Stimulated activated CD8-positive, alpha-beta memory T cell treated with anti-CD3 and anti-CD28 coated beads, Interleukin-15, amount 100 ng/mL, for 1 hour (primary cell): ENCODE data around the gene COBLL1.
"Not testable (repeated sequence)": the region's sequence is repeated elsewhere in the genome, so short reads cannot be mapped to it uniquely, and the experiment has no call there.

Experiments
- DNase-seq: peaks from one replicate; pipeline ENCODE4 v3.0.0-alpha.2; 2020; ENCODE audit warnings: low read depth

Gene COBLL1

GRCh38 chr2:164710837-164711765 is 130.5 kb downstream of the COBLL1 start:
- DNase-seq, result no peak

- not testable (repeated sequence) for DNase-seq
Observed at GRCh38 chr2:164710252-164710836, 131.3 kb downstream of the COBLL1 start.

- no peak for DNase-seq
Observed at GRCh38 chr2:164706522-164706921, 135.1 kb downstream of the COBLL1 start.

DNA sequence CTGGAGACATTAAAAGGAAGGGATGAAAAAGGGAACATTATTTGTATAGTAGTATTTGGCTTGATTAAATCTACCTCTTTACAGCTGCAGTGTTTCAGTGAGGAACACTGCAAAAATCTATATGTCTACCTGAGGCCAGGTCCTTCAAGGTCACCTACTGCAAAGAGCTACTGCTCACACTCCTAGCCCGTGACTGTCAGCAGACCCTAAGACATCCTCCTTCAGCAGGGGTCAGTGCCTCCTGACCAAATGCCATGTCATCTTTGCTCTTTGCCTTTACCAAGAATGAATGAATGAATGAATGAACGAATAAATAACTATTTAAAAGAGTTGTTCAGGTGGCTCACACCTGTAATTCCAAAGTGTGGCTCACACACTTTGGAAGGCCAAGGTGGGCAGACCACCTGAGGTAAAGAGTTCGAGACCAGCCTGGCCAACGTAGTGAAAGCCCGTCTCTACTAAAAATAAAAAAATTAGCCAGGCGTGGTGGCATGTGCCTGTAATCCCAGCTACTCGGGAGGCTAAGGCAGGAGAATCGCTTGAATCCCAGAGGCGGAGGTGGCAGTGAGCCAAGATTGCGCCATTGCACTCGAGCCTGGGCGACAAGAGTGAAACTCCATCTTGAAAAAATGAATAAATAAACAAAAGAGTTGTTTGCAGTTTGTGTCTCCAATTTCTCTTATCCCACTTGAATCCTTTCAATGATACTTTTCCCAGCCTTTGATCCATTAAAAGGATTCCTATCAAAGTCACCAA is 136.0 kb downstream of the COBLL1 start:
- DNase-seq, result no peak

DNA sequence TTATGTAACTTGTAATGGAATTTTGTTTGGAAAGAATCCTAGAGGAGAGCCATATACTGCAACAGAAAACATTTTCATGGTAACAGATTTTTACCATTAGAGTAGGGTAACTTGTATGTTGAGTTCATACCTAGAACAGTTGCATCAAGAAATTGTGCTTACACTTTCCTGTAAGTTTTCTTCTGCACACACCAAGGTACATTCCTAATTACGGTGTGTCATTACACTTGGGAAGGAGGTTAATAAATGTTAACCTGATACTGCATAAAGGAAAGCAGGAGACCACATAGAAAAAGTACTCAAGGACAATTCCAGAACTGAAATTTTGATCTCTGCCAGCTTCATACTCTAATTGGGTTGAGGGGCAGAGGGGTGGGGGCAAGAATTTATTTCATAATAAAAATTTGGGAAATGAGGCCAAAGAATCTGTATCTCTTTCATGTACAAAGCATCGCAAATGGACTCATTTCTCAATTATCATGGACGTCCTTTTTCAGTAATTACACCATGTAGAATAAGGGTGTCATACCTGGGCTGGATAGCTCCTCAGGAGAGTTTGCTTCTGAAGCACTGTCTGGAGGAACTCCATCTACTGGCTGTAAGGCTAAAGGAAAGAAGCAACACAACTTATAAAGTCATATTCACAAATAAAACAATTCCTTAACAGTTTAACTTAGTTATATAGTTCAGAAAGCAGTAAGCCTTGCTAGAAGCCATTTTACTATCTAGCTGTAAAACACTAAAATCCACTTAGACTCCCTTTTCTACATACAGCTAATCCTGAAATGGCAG is 137.5 kb downstream of the COBLL1 start:
- no peak for DNase-seq

DNA sequence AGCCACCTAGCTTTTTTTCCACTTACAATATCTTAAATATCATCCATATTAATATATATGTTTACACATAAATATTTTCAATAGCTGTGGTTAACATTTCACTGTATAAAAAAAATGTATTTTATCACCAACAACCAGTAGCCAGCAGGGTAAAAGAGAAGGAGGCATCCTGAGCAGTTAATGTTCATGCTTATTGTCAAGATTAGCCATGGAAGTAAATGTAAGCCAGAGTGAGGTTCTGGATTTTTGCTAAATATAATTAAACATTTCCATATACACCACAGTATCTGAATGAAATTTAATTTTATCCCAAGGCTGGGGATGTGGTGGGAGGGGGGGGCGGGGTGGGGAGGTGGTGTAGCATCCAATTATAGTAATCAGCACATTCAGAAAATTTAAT is 140.1 kb downstream of the COBLL1 start:
- DNase-seq, result no peak

GRCh38 chr2:164700390-164700789 is 141.2 kb downstream of the COBLL1 start:
- DNase-seq, result no peak

DNA sequence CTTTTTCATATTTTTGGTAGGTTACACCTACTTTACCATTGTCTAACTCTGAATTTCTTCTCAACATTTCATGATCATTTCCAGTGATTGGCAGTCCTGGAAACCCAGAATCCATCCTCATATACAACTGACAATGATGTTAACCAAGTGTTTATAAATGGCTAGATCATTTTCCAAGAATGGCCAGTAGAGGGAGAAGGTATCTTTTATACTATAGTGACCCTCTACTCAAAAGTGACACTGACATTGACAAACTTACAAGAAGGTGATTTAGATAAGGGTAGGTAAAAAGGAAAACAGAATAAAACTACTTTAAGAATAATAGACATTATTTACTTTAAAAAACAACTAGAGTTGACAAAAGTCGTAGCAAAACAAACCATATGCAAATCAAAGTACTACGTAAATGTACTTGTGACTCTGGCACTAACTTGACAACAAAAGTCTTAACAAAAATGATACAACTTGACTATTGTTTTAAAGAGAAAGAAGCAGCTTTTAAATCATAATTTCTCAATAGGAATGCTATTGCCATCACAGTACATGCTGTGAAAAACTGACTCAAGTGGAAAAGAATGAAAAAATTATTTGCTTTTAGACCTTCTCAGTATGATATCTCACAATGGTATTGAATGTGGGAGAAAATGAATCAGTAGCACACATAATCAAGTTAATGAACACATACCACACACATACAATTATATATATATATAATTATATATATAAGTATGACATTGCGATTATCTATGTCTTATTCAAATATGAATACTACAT is 143.7 kb downstream of the COBLL1 start:
- no peak for DNase-seq

DNA sequence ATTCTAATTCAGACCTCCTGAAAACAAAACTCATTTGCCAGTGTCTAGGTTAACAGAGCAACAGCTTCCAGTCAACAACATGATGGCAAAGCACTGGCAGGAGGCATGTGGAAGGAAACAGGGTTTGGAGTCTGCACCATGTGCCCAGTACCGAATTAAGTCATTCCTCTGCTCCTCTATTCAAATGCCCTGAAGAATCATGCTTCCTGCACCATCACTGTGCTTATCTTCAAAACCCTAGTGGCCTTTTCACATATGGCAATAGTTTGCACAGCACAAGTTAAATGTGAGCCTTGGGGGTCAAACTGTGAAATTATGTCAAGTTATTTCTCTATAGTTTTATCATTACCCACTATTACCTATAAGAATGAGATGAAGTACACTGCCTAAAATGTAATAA is 145.0 kb downstream of the COBLL1 start:
- DNase-seq, result no peak

- DNase-seq, result no peak
Observed at GRCh38 chr2:164694275-164694695, 147.3 kb downstream of the COBLL1 start.

GRCh38 chr2:164693834-164694233 is 147.8 kb downstream of the COBLL1 start:
- no peak for DNase-seq

DNA sequence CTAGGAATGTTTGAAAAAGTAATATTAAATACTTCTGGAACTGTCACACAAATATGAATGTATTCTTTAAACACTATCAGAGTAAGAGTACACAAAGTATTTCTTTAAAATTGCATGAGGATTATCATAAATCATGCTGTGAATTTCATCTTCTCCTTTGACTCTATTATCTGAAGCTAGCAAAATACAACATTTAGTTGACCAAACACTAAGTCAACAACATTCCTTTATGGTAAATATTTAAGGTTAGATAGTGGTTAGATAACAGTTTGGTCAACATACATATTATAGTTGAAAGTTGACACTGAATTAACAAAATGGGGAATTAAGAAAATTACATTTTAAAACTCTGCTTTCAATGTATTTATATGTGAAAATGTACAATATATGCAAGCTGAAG is 148.2 kb downstream of the COBLL1 start:
- no peak for DNase-seq

DNA sequence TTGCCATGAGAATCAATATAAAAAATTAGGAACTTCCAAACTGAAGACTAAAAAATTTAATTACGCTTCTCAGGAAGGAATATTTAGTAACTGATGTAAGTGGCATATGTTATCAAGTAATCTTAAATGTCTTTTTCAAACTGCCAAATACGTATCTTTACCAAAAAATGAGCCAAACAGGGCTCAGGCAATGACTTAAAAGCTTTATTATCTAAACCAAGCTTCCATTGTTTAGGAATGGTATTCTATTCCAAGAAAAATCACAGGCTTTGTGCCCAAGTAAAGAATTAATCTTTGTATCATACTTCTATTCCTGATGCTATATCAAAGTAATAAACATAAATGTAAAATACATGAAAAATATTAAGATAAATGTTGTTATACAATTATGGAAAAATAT is 148.7 kb downstream of the COBLL1 start:
- no peak for DNase-seq

DNA sequence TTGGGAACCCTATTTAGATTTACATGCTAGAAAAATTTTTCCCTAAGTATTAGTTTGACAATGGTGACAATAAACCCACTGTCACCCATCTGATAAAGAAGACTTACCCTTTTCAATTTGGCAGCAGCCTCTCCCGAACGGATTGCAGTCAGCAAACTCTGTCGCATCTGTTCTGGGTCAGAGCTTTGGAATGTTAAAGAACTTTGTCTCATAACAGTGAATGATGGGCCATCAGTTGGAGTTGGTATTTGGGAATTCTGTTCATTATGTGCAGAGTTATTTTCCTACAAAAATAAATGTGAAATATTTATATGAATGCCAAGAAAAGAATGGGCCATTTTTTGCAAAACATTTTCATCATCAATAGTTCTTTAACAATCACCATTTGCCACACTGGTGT is 149.5 kb downstream of the COBLL1 start:
- DNase-seq, result no peak

GRCh38 chr2:164691346-164691887 is 150.2 kb downstream of the COBLL1 start:
- DNase-seq, result no peak

GRCh38 chr2:164690361-164690760 is 151.3 kb downstream of the COBLL1 start:
- no peak for DNase-seq

DNA sequence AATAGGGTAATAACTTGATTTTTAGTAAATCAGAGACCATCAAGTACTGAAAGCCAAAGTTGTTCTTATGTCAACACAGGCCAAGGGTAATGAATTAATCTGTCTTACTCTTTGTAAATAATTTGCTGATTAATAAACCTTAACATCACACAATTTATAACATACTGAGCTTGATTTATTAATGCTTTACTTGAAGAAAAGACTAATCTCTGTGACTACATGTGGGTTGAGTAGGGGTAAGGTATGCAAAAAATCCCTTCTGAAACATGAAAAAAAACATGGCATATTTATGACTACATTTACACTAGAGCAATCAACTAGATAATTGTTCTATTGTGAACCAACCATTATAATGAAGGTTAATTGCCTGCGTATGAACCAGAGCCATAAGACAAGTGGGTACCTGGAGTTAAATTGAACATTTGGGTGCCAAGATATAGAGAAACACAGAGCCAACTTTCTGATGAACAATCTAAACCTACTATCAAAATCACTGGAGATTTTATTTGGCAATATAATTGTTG is 152.7 kb downstream of the COBLL1 start:
- DNase-seq, result no peak

DNA sequence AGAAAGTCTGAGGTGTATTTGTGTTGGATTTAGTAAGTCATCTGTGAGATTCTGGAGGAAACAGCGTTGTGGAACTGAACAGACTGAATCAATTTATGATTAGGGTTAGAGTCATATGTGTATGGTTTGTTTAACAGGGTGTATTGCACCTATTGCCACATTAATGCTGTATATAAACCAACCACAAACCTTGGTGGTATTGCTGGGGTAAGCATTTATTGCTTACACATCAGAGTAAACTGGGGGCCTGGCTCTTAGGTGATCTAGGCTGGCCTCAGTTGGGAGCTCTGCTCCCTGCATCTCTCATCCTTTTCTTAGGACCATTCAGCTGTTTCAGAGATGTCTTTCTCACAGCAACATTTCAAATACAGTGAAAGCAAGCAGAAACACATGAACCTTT is 160.6 kb downstream of the COBLL1 start:
- no peak for DNase-seq

- no peak for DNase-seq
Observed at GRCh38 chr2:164678631-164679149, 162.9 kb downstream of the COBLL1 start.

- DNase-seq, result no peak
Observed at GRCh38 chr2:164677733-164678132, 163.9 kb downstream of the COBLL1 start.
